GM23248 (cell line): ENCODE measurements around the gene TMEM139. TPM values are rescaled to one million over a fixed set of nuclear protein-coding genes. Genes with fewer than 3 reads are reported as not detected.

Experiments used
- DNase-seq: peaks from one replicate; pipeline ENCODE4 v3.0.0-alpha.2; 2015
- H2AFZ ChIP-seq: fragments of 200-600 bp; sonication (generic); 2 replicates; pipeline ENCODE4 v1.6.1; 2016; ENCODE audit warnings: antibody characterized with exemption
- H3F3A ChIP-seq: fragments of 200-600 bp; sonication (generic); 2 replicates; pipeline ENCODE4 v1.6.1; 2016; ENCODE audit warnings: mild to moderate bottlenecking, antibody characterized with exemption, mixed run types; ENCODE audit not compliant: insufficient read depth
- H3K27ac ChIP-seq: fragments of 200-600 bp; sonication (generic); 2 replicates; pipeline ENCODE4 v1.5.1; 2016; ENCODE audit warnings: mild to moderate bottlenecking
- H3K27me3 ChIP-seq: fragments of 200-600 bp; sonication (generic); replicated peaks from 2 replicates; pipeline ENCODE4 v1.6.1; 2016; ENCODE audit warnings: mild to moderate bottlenecking; ENCODE audit not compliant: insufficient read depth
- H3K36me3 ChIP-seq: fragments of 200-600 bp; sonication (generic); 2 replicates; pipeline ENCODE4 v1.6.1; 2016; ENCODE audit warnings: low read depth, mild to moderate bottlenecking
- H3K4me1 ChIP-seq: fragments of 200-600 bp; sonication (generic); 2 replicates; pipeline ENCODE4 v1.6.1; 2016; ENCODE audit warnings: mild to moderate bottlenecking; ENCODE audit not compliant: insufficient read depth
- H3K4me2 ChIP-seq: fragments of 200-600 bp; sonication (generic); one replicate; pipeline ENCODE4 v1.6.1; 2016; ENCODE audit warnings: mild to moderate bottlenecking; ENCODE audit not compliant: unreplicated experiment
- H3K4me3 ChIP-seq: fragments of 200-600 bp; sonication (generic); 2 replicates; pipeline ENCODE4 v1.5.1; 2016; ENCODE audit warnings: mild to moderate bottlenecking
- H3K79me2 ChIP-seq: fragments of 200-600 bp; sonication (generic); 2 replicates; pipeline ENCODE4 v1.6.1; 2016; ENCODE audit warnings: mild to moderate bottlenecking; ENCODE audit not compliant: insufficient read depth
- H3K9ac ChIP-seq: fragments of 200-600 bp; sonication (generic); 2 replicates; pipeline ENCODE4 v1.6.1; 2016; ENCODE audit warnings: mild to moderate bottlenecking
- H3K9me2 ChIP-seq: fragments of 200-600 bp; sonication (generic); 2 replicates; pipeline ENCODE4 v1.6.1; 2016; ENCODE audit warnings: mixed run types, mild to moderate bottlenecking, moderate library complexity; ENCODE audit not compliant: insufficient read depth
- H3K9me3 ChIP-seq: fragments of 200-600 bp; sonication (generic); one replicate; pipeline ENCODE4 v1.6.1; 2017; ENCODE audit warnings: low read depth
- H4K20me1 ChIP-seq: fragments of 200-600 bp; sonication (generic); 2 replicates; pipeline ENCODE4 v1.6.0; 2016; ENCODE audit not compliant: insufficient read depth
- EZH2 ChIP-seq: fragments of 200-600 bp; sonication (generic); IDR thresholded peaks from 2 replicates; pipeline ENCODE4 v1.6.1; 2018; ENCODE audit warnings: antibody characterized with exemption, mild to moderate bottlenecking; ENCODE audit not compliant: insufficient read depth, poor library complexity, severe bottlenecking
- EZH2phosphoT487 ChIP-seq: fragments of 200-600 bp; sonication (generic); IDR thresholded peaks from 2 replicates; pipeline ENCODE4 v1.6.1; 2018; ENCODE audit warnings: antibody characterized with exemption, moderate library complexity, mild to moderate bottlenecking, low read depth; ENCODE audit not compliant: insufficient read depth
- WGBS, 2 experiments: methylation state at CpG; one replicate each; pipeline ENCODE4 v1.1.6; 2015 to 2017; ENCODE audit warnings: low lambda C conversion rate in 2 of 2, low coverage in 1 of 2; ENCODE audit errors: missing lambda C conversion rate in 2 of 2; 5-methylcytosine and 5-hydroxymethylcytosine counted together
- in situ Hi-C: fragments of 300-500 bp; cut with MboI; formaldehyde crosslinking; loops from 2 replicates; pipeline ENCODE4 v1.15.0; 2020
- polyA plus RNA-seq: library from polyadenylated mRNA; unstranded; fragments of >200 nt; fragmentation: Nextera tagmentation; extraction: Ambion mirVana; gene quantifications from 2 replicates; pipeline ENCODE4 v1.2.1, GENCODE V29; 2016
- total RNA-seq: library from RNA; depleted of rRNA; stranded (reverse); fragments of >200 nt; shearing (Covaris generic); gene quantifications from 2 replicates; pipeline ENCODE4 v1.2.3, GENCODE V29; 2014; rRNA removed

The TMEM139 gene
- total RNA-seq = not detected in 2 replicates
- not detected in 2 replicates for polyA plus RNA-seq

GRCh38 chr7:143284591-143285469 is at the start of gene TMEM139:
TSS of gene TMEM139 (plus strand) at chr7:143284958. CDS start at chr7:143285958, 1,000 bp downstream.
- H3K36me3 ChIP-seq = no peaks in the 10 kb centered on the region
- H3K79me2 ChIP-seq = peaks cover 15% of the 10 kb centered on the region
- no peaks in the 10 kb centered on the region for H3K9me3 ChIP-seq
- TF ChIP-seq EZH2phosphoT487 (no peak), EZH2 (no peak)
- peak; percentile 17 for DNase-seq
- 54 to 59% methylated on average over 13 to 19 of the region's 19 CpGs for WGBS, 2 experiments
- peaks cover 8% of the 10 kb centered on the region for H3F3A ChIP-seq
- no peak within 1 kb of the TSS for H3K4me3 ChIP-seq
- no peak within 1 kb of the TSS; the same call in 1 of the 2 replicates for H2AFZ ChIP-seq
- H3K27ac ChIP-seq = no peak within 1 kb of the TSS
- no peaks in the 10 kb centered on the region for H3K9me2 ChIP-seq
- no peaks in the 10 kb centered on the region for H4K20me1 ChIP-seq
- H3K4me1 ChIP-seq = peaks cover 9% of the 10 kb centered on the region
- H3K27me3 ChIP-seq = no peaks in the 10 kb centered on the region
- no peak within 1 kb of the TSS for H3K4me2 ChIP-seq
- in situ Hi-C loops = no loop called here
- H3K9ac ChIP-seq = no peak within 1 kb of the TSS

GRCh38 chr7:143235561-143235960 is 49.2 kb upstream of the TMEM139 start:
- H4K20me1 ChIP-seq = no peaks in the 10 kb centered on the region
- no peak for TF ChIP-seq EZH2
- TF ChIP-seq EZH2phosphoT487 = no peak
- no peaks in the 10 kb centered on the region for H3K9me2 ChIP-seq
- DNase-seq = no peak
- H3F3A ChIP-seq = peaks cover 14% of the 10 kb centered on the region
- no peaks in the 10 kb centered on the region for H3K9me3 ChIP-seq
- H3K9ac ChIP-seq = no peak overlapping the region
- no peak overlapping the region for H3K4me3 ChIP-seq
- WGBS, 2 experiments = 0% methylated on average over 1 of the region's 1 CpG
- no peak overlapping the region for H3K27ac ChIP-seq
- H3K79me2 ChIP-seq = no peaks in the 10 kb centered on the region
- H3K36me3 ChIP-seq = no peaks in the 10 kb centered on the region
- in situ Hi-C loops = no loop called here
- 0 out of 2 replicates have a peak, but pooled peaks cover 6% of the 10 kb centered on the region for H3K27me3 ChIP-seq
- H2AFZ ChIP-seq = no peak overlapping the region
- peaks cover 11% of the 10 kb centered on the region; the same call in 1 of the 2 replicates for H3K4me1 ChIP-seq
- no peak overlapping the region for H3K4me2 ChIP-seq

GRCh38 chr7:143236408-143236990 is 48.3 kb upstream of the TMEM139 start:
- WGBS, 2 experiments = 43 to 48% methylated on average over 3 of the region's 3 CpGs
- H3K27ac ChIP-seq = no peak overlapping the region
- no peaks in the 10 kb centered on the region for H3K36me3 ChIP-seq
- H3K9me3 ChIP-seq = no peaks in the 10 kb centered on the region
- H3K9me2 ChIP-seq = no peaks in the 10 kb centered on the region
- H3F3A ChIP-seq = peaks cover 22% of the 10 kb centered on the region
- no peak for TF ChIP-seq EZH2phosphoT487
- no peak for TF ChIP-seq EZH2
- no peaks in the 10 kb centered on the region for H3K79me2 ChIP-seq
- no peak overlapping the region for H3K4me2 ChIP-seq
- in situ Hi-C loops = no loop called here
- H3K27me3 ChIP-seq = 0 out of 2 replicates have a peak, but pooled peaks cover 6% of the 10 kb centered on the region
- H3K4me1 ChIP-seq = peaks cover 17% of the 10 kb centered on the region; the same call in 1 of the 2 replicates
- no peak for DNase-seq
- no peak overlapping the region for H2AFZ ChIP-seq
- no peak overlapping the region for H3K4me3 ChIP-seq
- no peaks in the 10 kb centered on the region for H4K20me1 ChIP-seq
- no peak overlapping the region for H3K9ac ChIP-seq

- no peak overlapping the region for H3K4me3 ChIP-seq
- no peak overlapping the region for H3K27ac ChIP-seq
- H3K9ac ChIP-seq = no peak overlapping the region
- TF ChIP-seq EZH2phosphoT487 (no peak), EZH2 (no peak)
- H3K36me3 ChIP-seq = no peaks in the 10 kb centered on the region
- DNase-seq = no peak
- H2AFZ ChIP-seq = no peak overlapping the region
- peaks cover 22% of the 10 kb centered on the region for H3F3A ChIP-seq
- no peaks in the 10 kb centered on the region for H3K9me2 ChIP-seq
- H4K20me1 ChIP-seq = no peaks in the 10 kb centered on the region
- in situ Hi-C loops = no loop called here
- no peaks in the 10 kb centered on the region for H3K9me3 ChIP-seq
- H3K79me2 ChIP-seq = no peaks in the 10 kb centered on the region
- no peak overlapping the region for H3K4me2 ChIP-seq
- H3K27me3 ChIP-seq = 0 out of 2 replicates have a peak, but pooled peaks cover 6% of the 10 kb centered on the region
- peaks cover 17% of the 10 kb centered on the region; the same call in 1 of the 2 replicates for H3K4me1 ChIP-seq
Observed at GRCh38 chr7:143237366-143237765, 47.4 kb upstream of the TMEM139 start.
